ENCODE measurements around the gene TEX14.
"Not testable (repeated sequence)": the region's sequence is repeated elsewhere in the genome, so short reads cannot be mapped to it uniquely, and the experiment has no call there.

The TEX14 gene

GRCh38 chr17:58691701-58692238, at the start of gene TEX14:
Gene TEX14 (minus strand): TSS chr17:58692045. CDS start chr17:58652001, 40,044 bp downstream.
- DNase-seq, result no peak

GRCh38 chr17:58741121-58741625, 49.3 kb upstream of the TEX14 start:
- no peak for DNase-seq

GRCh38 chr17:58734811-58735210, 43.0 kb upstream of the TEX14 start:
- DNase-seq, result no peak

- DNase-seq, result no peak
These were observed 42.2 kb upstream of the TEX14 start for GRCh38 chr17:58734040-58734439.

GRCh38 chr17:58730937-58731336, 39.1 kb upstream of the TEX14 start:
- DNase-seq, result no peak

- no peak for DNase-seq
These were observed 37.0 kb upstream of the TEX14 start for GRCh38 chr17:58728798-58729197.

GRCh38 chr17:58722696-58723095, 30.9 kb upstream of the TEX14 start:
- DNase-seq, result no peak

- no peak for DNase-seq
These were observed 30.4 kb upstream of the TEX14 start for GRCh38 chr17:58722274-58722673.

GRCh38 chr17:58710948-58711552, 19.2 kb upstream of the TEX14 start:
- peak; percentile 86 for DNase-seq

GRCh38 chr17:58706351-58707140, 14.7 kb upstream of the TEX14 start:
- DNase-seq, result no peak

- DNase-seq, result no peak
These were observed 12.1 kb upstream of the TEX14 start for GRCh38 chr17:58703916-58704286.

GRCh38 chr17:58703137-58703915, 11.5 kb upstream of the TEX14 start:
- no peak for DNase-seq

GRCh38 chr17:58702708-58703107, 10.9 kb upstream of the TEX14 start:
- DNase-seq, result no peak

GRCh38 chr17:58702045-58702476, 10.2 kb upstream of the TEX14 start:
- no peak for DNase-seq

GRCh38 chr17:58699771-58700170, 7.9 kb upstream of the TEX14 start:
- DNase-seq, result peak; percentile 23

- DNase-seq, result no peak
These were observed 3.0 kb upstream of the TEX14 start for GRCh38 chr17:58694826-58695225.

GRCh38 chr17:58694302-58694701, 2.5 kb upstream of the TEX14 start:
- DNase-seq, result no peak

GRCh38 chr17:58693751-58694150, 1.9 kb upstream of the TEX14 start:
- no peak for DNase-seq

GRCh38 chr17:58693208-58693607, 1.4 kb upstream of the TEX14 start:
- DNase-seq, result no peak

GRCh38 chr17:58692239-58693055, 602 bp upstream of the TEX14 start, which contains the start of gene RAD51C:
Gene RAD51C (plus strand): TSS chr17:58692602. CDS start chr17:58692644, 42 bp downstream.
- DNase-seq, result peak; percentile 92

GRCh38 chr17:58690033-58690432, 1.8 kb downstream of the TEX14 start:
- not testable (repeated sequence) for DNase-seq

GRCh38 chr17:58688521-58688920, 3.3 kb downstream of the TEX14 start:
- DNase-seq, result no peak

All from NCI-H82 (cell line).